Measurements from ENCODE around the gene GREB1.

GREB1 gene

DNA sequence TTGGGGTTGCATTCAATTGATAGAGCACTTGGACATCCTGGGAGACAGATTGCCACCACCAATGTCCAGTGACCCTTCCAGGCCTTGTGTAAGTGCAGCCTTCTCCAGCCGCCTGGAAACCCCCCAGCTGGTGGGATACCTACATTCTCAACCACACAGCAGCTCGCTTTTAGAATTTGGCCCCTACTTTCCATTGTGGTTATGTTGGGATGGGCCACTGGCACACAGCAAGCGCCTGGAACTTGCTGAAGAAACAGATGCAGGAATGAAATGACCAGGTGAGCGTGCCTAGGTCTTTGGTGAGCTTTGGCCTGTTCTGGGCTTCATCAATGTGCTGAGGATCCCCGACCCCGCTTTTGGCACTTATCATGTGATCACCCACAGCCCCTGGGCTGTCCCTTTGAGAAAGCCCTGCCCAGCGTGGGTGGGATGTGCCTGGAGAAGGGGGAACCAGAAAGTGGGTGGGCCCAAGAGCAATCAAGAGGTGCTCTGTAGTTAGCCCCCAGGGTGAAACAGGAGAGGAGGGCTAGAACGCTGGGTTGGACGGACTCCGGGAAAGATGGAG lies 152.1 kb downstream of the GREB1 start:
- DNase-seq = no peak

DNA sequence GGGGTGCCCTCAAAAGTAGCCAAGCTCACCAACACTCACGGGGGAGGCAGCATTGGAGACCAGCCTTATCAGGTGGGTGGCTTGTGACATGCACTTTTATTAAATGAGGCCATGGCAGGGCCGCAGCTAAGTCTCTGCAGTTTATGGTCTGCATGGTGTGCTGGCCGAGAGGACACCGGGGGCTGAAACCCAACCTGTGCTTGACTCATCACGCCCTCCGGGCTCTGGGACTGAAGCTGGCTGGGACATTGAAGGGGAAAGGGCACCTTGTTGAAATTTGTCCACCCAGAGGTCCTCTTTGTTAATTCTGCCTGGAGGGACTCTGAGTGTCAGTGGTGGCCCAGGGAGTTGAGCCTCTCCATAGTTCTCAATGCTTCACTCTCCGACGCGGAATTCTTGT lies 153.9 kb downstream of the GREB1 start:
- DNase-seq = no peak

- no peak for DNase-seq
Measured at GRCh38 chr2:11688222-11689069, 154.6 kb downstream of the GREB1 start.

- DNase-seq = no peak
Measured at GRCh38 chr2:11691076-11691660, 157.3 kb downstream of the GREB1 start.

Measured in NCI-H2029 treated with DMSO at 0.1 percent for 48 hours (cell line).